Measurements from ENCODE around the gene LRRC4C. TPM values are rescaled to one million over a fixed set of nuclear protein-coding genes. Genes with fewer than 3 reads are reported as not detected.

Gene LRRC4C
- total and polyA plus RNA-seq, 2 experiments from 2014 or later, result 0.35 to 1.1 TPM

DNA sequence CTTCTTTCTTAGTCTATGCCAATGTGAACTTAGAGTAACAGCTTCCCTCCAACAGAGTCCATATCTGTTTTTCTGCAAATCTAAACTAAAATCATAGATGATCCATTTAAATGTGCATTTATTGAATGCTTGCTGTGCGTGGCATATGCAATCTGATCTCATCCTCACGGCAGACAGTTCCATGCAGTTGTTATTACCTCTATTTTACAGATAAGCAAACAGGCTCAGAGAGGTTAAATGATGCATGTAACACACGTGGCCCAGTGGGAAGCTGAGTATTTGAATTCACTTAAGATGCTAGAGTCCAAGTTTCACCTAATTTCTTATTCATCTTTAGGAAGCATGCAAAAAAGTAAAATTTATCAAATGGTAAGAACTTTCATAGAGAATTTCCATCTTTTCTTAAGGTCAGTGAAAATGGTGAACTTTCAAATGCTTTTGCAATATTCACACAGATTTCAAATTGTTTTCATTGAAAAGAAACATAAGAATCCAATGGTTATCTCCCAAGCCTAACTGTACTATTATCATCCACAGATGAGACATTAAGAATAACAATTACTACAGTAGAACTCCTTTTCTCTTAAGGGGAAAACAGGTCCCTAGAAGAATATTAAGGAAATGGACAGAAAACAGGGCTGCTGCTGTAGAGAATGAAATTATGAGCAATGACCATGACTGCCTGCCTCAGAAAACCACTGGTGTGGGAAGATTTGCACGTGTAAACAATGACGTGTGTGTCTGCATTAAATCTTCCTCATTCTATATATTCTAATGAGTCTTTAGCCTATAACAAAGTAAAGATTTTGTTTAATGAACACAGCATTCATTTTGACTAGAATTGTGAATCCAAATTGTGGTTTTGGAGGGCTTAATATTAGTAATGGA, 1171.3 kb downstream of the LRRC4C start (continued):
- TF ChIP-seq, protein P1, sequence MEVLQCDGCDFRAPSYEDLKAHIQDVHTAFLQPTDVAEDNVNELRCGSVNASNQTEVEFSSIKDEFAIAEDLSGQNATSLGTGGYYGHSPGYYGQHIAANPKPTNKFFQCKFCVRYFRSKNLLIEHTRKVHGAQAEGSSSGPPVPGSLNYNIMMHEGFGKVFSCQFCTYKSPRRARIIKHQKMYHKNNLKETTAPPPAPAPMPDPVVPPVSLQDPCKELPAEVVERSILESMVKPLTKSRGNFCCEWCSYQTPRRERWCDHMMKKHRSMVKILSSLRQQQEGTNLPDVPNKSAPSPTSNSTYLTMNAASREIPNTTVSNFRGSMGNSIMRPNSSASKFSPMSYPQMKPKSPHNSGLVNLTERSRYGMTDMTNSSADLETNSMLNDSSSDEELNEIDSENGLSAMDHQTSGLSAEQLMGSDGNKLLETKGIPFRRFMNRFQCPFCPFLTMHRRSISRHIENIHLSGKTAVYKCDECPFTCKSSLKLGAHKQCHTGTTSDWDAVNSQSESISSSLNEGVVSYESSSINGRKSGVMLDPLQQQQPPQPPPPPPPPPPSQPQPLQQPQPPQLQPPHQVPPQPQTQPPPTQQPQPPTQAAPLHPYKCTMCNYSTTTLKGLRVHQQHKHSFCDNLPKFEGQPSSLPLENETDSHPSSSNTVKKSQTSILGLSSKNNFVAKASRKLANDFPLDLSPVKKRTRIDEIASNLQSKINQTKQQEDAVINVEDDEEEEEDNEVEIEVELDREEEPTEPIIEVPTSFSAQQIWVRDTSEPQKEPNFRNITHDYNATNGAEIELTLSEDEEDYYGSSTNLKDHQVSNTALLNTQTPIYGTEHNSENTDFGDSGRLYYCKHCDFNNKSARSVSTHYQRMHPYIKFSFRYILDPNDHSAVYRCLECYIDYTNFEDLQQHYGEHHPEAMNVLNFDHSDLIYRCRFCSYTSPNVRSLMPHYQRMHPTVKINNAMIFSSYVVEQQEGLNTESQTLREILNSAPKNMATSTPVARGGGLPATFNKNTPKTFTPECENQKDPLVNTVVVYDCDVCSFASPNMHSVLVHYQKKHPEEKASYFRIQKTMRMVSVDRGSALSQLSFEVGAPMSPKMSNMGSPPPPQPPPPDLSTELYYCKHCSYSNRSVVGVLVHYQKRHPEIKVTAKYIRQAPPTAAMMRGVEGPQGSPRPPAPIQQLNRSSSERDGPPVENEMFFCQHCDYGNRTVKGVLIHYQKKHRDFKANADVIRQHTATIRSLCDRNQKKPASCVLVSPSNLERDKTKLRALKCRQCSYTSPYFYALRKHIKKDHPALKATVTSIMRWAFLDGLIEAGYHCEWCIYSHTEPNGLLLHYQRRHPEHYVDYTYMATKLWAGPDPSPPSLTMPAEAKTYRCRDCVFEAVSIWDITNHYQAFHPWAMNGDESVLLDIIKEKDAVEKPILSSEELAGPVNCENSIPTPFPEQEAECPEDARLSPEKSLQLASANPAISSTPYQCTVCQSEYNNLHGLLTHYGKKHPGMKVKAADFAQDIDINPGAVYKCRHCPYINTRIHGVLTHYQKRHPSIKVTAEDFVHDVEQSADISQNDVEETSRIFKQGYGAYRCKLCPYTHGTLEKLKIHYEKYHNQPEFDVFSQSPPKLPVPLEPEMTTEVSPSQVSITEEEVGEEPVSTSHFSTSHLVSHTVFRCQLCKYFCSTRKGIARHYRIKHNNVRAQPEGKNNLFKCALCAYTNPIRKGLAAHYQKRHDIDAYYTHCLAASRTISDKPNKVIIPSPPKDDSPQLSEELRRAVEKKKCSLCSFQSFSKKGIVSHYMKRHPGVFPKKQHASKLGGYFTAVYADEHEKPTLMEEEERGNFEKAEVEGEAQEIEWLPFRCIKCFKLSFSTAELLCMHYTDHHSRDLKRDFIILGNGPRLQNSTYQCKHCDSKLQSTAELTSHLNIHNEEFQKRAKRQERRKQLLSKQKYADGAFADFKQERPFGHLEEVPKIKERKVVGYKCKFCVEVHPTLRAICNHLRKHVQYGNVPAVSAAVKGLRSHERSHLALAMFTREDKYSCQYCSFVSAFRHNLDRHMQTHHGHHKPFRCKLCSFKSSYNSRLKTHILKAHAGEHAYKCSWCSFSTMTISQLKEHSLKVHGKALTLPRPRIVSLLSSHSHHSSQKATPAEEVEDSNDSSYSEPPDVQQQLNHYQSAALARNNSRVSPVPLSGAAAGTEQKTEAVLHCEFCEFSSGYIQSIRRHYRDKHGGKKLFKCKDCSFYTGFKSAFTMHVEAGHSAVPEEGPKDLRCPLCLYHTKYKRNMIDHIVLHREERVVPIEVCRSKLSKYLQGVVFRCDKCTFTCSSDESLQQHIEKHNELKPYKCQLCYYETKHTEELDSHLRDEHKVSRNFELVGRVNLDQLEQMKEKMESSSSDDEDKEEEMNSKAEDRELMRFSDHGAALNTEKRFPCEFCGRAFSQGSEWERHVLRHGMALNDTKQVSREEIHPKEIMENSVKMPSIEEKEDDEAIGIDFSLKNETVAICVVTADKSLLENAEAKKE (CRISPR knock-in tag; IDR thresholded peaks at IDR 0.05), result no peak
- TF ChIP-seq ZNF331 (CRISPR knock-in tag; IDR thresholded peaks at IDR 0.05; ENCODE audit: low read depth), result no peak

GRCh38 chr11:40286137-40286536, 1173.3 kb downstream of the LRRC4C start:
- H3K4me3 Mint-ChIP-seq, result no peak overlapping the region
- TF ChIP-seq, protein P1 (CRISPR knock-in tag; IDR thresholded peaks at IDR 0.05), result no peak
- TF ChIP-seq CREB1 (CRISPR knock-in tag; IDR thresholded peaks at IDR 0.05; ENCODE audit: low read depth) (no peak), POLR2AphosphoS5 (IDR thresholded peaks at IDR 0.05; ENCODE audit: low read depth) (no peak), JUNB (IDR thresholded peaks at IDR 0.05; ENCODE audit: unreplicated experiment) (no peak), EZH2phosphoT487 (IDR thresholded peaks at IDR 0.05; ENCODE audit: unreplicated experiment) (no peak)

More at GRCh38 chr11:40286137-40286536, 1173.3 kb downstream of the LRRC4C start:
- no peak overlapping the region for H2AFZ ChIP-seq
- no peaks in the 10 kb centered on the region for H3K79me2 ChIP-seq (replicated peaks; ENCODE audit: insufficient read depth)
- Mint-ChIP-seq H3K27ac (no peak overlapping the region), H3K27me3 (ENCODE audit: insufficient read depth, low read depth, poor library complexity) (peaks cover 7% of the 10 kb centered on the region), H3K36me3 (ENCODE audit: low read depth) (no peaks in the 10 kb centered on the region), H3K9me3 (no peaks in the 10 kb centered on the region), H3K4me1 (peaks cover 22% of the 10 kb centered on the region)
- no peak for DNase-seq (ENCODE audit: low spot score)
- no peaks in the 10 kb centered on the region for H3F3A ChIP-seq (replicated peaks; ENCODE audit: low read depth)
- no peaks in the 10 kb centered on the region for H3K36me3 ChIP-seq (ENCODE audit: insufficient read depth)
- peaks cover 4% of the 10 kb centered on the region; the same call in 1 of the 2 replicates for H4K20me1 ChIP-seq (replicated peaks; ENCODE audit: insufficient read depth)
- H3K27ac ChIP-seq (ENCODE audit: low read depth), result no peak overlapping the region
- no peak overlapping the region for H3K4me3 ChIP-seq
- no peak overlapping the region for H3K4me2 ChIP-seq
- peaks cover 37% of the 10 kb centered on the region for H3K27me3 ChIP-seq (ENCODE audit: insufficient read depth)
- peaks cover 27% of the 10 kb centered on the region for H3K4me1 ChIP-seq (ENCODE audit: insufficient read depth)
- no peaks in the 10 kb centered on the region for H3K9me2 ChIP-seq (ENCODE audit: insufficient read depth)
- ATAC-seq, result no peak

Measured in GM23338 (cell line).